Esophagus squamous epithelium (tissue), 5 donors: ENCODE results near the gene TRIM72. TPM values are rescaled to one million over a fixed set of nuclear protein-coding genes. Genes with fewer than 3 reads are reported as not detected.
A peak's percentile ranks its signal among the peaks of the same experiment; 100 is the strongest.

Source experiments
- DNase-seq: peaks from one replicate; lab custom pipeline; 2025; lab: John Stamatoyannopoulos, UW
- H3K27ac ChIP-seq, 4 donors: fragments of 200-600 bp; sonication (generic); one replicate each; pipeline ENCODE4 v1.5.1; 2016 to 2019; ENCODE audit warnings: mild to moderate bottlenecking in 1 of 4
- H3K27me3 ChIP-seq, 4 donors: fragments of 200-600 bp; sonication (generic); 1 replicate in 3 of 4; 2 replicates in 1 of 4; pipeline versions ENCODE4 v1.5.1 to v1.6.0; 2017 to 2021; ENCODE audit warnings: antibody characterized with exemption in 1 of 4
- H3K36me3 ChIP-seq, 3 donors: fragments of 200-600 bp; sonication (generic); one replicate each; pipeline ENCODE4 v1.5.1; 2016 to 2019
- H3K4me1 ChIP-seq, 3 donors: fragments of 200-600 bp; sonication (generic); one replicate each; pipeline ENCODE4 v1.5.1; 2017 to 2019
- H3K4me3 ChIP-seq, 4 donors: fragments of 200-600 bp; sonication (generic); 1 replicate in 3 of 4; 2 replicates in 1 of 4; pipeline ENCODE4 v1.5.1; 2016 to 2019; ENCODE audit warnings: mild to moderate bottlenecking in 2 of 4, moderate library complexity in 1 of 4
- H3K9me3 ChIP-seq, 3 donors: fragments of 200-600 bp; sonication (generic); one replicate each; pipeline ENCODE4 v1.5.1; 2016 to 2019
- POLR2A ChIP-seq, 4 donors: fragments of 450-650 bp; IDR thresholded peaks; one replicate each; pipeline ENCODE4 v1.6.1; 2017; ENCODE audit warnings: antibody characterized with exemption in 4 of 4, mild to moderate bottlenecking in 4 of 4, moderate library complexity in 3 of 4
- WGBS, 2 donors: methylation state at CpG; one replicate each; pipeline ENCODE4 v1.1.5; 2018; 5-methylcytosine and 5-hydroxymethylcytosine counted together
- intact Hi-C: fragments of 100-400 bp; cut with DNase I; formaldehyde crosslinking; loops from one replicate; pipeline ENCODE4 v1.15.0; 2022
- total RNA-seq, 4 donors: library from RNA; depleted of rRNA; stranded (reverse); fragments of >200 nt; gene quantifications; one replicate each; pipeline ENCODE4 v1.1.0, GENCODE V29; 2016
- TF ChIP-seq, protein P1 (sequence below), 6 experiments: fragments of 450-650 bp in 4 of 6; fragments of 200-600 bp in 2 of 6; sonication (generic) in 2 of 6; IDR thresholded peaks; one replicate each; pipeline ENCODE4 v1.5.1; 2016 to 2019; ENCODE audit warnings: antibody characterized with exemption in 6 of 6, mild to moderate bottlenecking in 4 of 6, moderate library complexity in 4 of 6
- donor health status: DM: yes; HTN: yes; CAD: no.

TRIM72 gene
- total RNA-seq, 4 donors from 2014 or later = not detected

DNA sequence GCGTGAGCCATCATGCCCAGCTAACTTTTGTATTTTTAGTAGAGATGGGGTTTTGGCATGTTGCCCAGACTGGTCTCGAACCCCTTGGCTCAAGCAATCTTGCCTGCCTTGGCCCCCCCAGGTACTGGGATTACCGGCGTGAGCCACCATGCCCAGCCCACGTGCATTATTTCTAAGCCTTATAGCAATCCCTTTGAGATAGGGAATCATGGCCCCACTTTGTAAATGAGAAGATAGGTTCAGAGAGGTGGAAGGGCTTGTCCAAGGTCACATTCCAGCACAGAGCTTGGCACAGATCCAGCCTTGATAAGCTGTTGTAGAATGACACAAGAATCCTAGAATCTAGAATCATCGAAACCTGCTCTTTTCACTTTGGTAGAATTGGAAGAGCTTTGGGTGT, 7.1 kb upstream of the TRIM72 start:
- WGBS, 2 donors = 50 to 71% methylated on average over 2 to 6 of the region's 6 CpGs
- Histone ChIP-seq H3K4me1 (peaks cover 12 to 54% (median 13%) of the 10 kb centered on the region in 3 donors), H3K9me3 (no peaks in the 10 kb centered on the region), H3K36me3 (no peaks in the 10 kb centered on the region), H3K27me3 (peaks cover 0 to 26% (median 0%) of the 10 kb centered on the region in 4 donors), H3K27ac (no peak overlapping the region), H3K4me3 (no peak overlapping the region)
- TF ChIP-seq, protein P1, sequence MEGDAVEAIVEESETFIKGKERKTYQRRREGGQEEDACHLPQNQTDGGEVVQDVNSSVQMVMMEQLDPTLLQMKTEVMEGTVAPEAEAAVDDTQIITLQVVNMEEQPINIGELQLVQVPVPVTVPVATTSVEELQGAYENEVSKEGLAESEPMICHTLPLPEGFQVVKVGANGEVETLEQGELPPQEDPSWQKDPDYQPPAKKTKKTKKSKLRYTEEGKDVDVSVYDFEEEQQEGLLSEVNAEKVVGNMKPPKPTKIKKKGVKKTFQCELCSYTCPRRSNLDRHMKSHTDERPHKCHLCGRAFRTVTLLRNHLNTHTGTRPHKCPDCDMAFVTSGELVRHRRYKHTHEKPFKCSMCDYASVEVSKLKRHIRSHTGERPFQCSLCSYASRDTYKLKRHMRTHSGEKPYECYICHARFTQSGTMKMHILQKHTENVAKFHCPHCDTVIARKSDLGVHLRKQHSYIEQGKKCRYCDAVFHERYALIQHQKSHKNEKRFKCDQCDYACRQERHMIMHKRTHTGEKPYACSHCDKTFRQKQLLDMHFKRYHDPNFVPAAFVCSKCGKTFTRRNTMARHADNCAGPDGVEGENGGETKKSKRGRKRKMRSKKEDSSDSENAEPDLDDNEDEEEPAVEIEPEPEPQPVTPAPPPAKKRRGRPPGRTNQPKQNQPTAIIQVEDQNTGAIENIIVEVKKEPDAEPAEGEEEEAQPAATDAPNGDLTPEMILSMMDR (IDR thresholded peaks at IDR 0.05) = no peak
- TF ChIP-seq POLR2A (IDR thresholded peaks at IDR 0.05) = no peak
- no peak for DNase-seq
- intact Hi-C loops = no loop called here

DNA sequence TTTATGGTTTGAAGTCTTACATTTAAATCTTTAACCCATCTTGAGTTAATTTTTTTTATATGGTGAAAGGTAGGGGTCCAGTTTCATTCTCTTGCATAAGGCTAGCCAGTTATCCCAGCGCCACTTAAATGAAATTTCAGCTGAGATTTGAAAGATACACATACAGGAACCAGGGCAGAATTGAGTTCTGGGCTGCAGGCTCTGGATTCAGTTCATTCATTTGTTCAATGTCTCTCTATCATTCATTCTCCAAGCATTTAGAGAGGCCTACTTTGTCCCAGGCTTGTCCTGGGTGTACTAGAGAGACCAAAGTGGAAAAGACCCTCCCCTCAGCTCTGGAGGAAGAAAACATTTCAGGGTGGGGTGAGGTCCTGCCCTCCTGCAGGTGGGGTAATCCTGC, 577 bp upstream of the TRIM72 start:
- Histone ChIP-seq H3K36me3 (no peaks in the 10 kb centered on the region), H3K9me3 (no peaks in the 10 kb centered on the region), H3K27ac (no peak overlapping the region), H3K27me3 (peaks cover 16 to 65% (median 23%) of the 10 kb centered on the region in 4 donors), H3K4me3 (no peak overlapping the region), H3K4me1 (peaks cover 24 to 52% (median 28%) of the 10 kb centered on the region in 3 donors)
- DNase-seq = no peak
- no peak for TF ChIP-seq POLR2A (IDR thresholded peaks at IDR 0.05)
- TF ChIP-seq, protein P1 (IDR thresholded peaks at IDR 0.05) = no peak
- intact Hi-C loops = no loop called here
- WGBS, 2 donors = 92 to 100% methylated on average over 1 of the region's 1 CpG

DNA sequence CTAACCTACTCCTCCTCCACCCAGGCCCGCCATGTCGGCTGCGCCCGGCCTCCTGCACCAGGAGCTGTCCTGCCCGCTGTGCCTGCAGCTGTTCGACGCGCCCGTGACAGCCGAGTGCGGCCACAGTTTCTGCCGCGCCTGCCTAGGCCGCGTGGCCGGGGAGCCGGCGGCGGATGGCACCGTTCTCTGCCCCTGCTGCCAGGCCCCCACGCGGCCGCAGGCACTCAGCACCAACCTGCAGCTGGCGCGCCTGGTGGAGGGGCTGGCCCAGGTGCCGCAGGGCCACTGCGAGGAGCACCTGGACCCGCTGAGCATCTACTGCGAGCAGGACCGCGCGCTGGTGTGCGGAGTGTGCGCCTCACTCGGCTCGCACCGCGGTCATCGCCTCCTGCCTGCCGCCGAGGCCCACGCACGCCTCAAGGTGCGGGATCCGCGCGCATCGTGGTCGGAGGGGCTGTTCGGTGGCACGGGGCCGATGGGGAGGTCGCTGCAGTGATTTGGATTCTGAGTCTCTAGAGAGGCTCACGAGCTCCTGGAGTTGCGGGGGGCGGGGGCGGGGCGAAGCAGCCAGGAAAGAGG, 878 bp downstream of the TRIM72 start:
- no peak for TF ChIP-seq POLR2A (IDR thresholded peaks at IDR 0.05)
- TF ChIP-seq, protein P1 (IDR thresholded peaks at IDR 0.05) = no peak
- H3K4me1 ChIP-seq = peaks cover 24 to 37% (median 28%) of the 10 kb centered on the region in 3 donors
- H3K27ac ChIP-seq = no peak overlapping the region
- no peaks in the 10 kb centered on the region for H3K9me3 ChIP-seq
- no peaks in the 10 kb centered on the region for H3K36me3 ChIP-seq
- intact Hi-C loops = no loop called here
- H3K4me3 ChIP-seq = peak overlapping the region; percentile 8 to 70 (median 36)
- DNase-seq = no peak
- WGBS, 2 donors = 8% methylated on average over 2 of the region's 58 CpGs; no CpG with 5 or more reads in 1 of the 2 donors
- peaks cover 16 to 78% (median 24%) of the 10 kb centered on the region in 4 donors for H3K27me3 ChIP-seq

DNA sequence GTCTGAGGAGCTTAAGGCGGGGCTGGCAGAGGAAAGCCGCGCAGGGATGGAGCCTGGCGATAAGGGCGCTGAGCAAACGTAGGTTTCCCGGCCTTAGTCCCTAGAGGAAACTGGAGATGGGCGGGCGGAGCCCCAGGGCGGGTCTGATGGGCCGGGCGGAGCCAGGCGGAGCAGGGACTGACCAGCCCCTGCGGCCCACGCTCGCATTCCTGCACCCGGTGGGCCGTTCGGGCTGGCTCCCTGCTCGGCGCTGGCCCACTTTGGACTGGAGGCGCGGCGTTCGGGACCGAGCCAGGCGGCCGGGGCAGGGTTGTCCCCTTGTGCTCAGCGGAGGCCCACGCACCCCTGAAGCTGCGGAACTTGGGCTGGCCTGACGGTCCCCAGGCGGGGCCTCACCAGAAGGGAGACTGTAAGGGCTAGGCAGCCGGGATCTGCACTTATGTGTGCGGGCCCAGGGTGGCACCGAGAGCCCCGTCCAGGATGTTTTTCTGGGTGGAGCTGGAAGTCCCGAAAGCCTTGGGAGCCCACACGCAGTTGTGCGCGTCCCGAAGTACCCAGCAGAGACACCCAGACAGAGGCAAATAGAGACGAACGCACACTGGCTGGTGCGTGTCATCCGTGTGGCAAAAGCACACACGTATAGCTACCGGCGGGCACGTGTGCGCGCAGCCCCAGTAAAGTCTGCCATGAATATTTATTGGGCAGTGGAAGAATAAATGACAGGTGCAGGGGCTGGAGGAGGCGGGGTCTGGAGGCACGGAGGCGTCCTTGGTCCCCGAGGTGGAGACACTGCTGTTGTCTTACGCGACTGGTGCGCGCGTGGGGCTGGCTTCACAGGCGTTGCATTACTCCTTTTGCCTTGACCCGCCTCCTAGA, 1.6 kb downstream of the TRIM72 start:
- peaks cover 16 to 84% (median 24%) of the 10 kb centered on the region in 4 donors for H3K27me3 ChIP-seq

More for the DNA sequence above, 1.6 kb downstream of the TRIM72 start:
- Histone ChIP-seq H3K9me3 (no peaks in the 10 kb centered on the region), H3K27ac (no peak overlapping the region), H3K4me3 (peak overlapping the region; percentile 8 to 70 (median 36)), H3K4me1 (peaks cover 24 to 30% (median 28%) of the 10 kb centered on the region in 3 donors), H3K36me3 (no peaks in the 10 kb centered on the region)
- intact Hi-C loops = no loop called here
- no peak for TF ChIP-seq POLR2A (IDR thresholded peaks at IDR 0.05)
- TF ChIP-seq, protein P1 (IDR thresholded peaks at IDR 0.05) = no peak
- DNase-seq = no peak
- 2 to 3% methylated on average over 11 to 34 of the region's 63 CpGs for WGBS, 2 donors
